Brain microvascular endothelial cell (primary cell): ENCODE data around the gene DVL3.

Experiments
- DNase-seq: peaks from one replicate; pipeline ENCODE4 v3.0.0-alpha.2; 2020
- H3K27ac ChIP-seq: fragments of 250-450 bp; sonication (Bioruptor Pico); 2 replicates; pipeline ENCODE4 v1.5.1; 2020; ENCODE audit warnings: mild to moderate bottlenecking, moderate library complexity
- H3K27me3 ChIP-seq: fragments of 250-450 bp; sonication (Bioruptor Pico); replicated peaks from 2 replicates; pipeline ENCODE4 v1.5.1; 2020; ENCODE audit warnings: mild to moderate bottlenecking
- H3K36me3 ChIP-seq: fragments of 250-450 bp; sonication (Bioruptor Pico); replicated peaks from 2 replicates; pipeline ENCODE4 v1.5.1; 2020; ENCODE audit warnings: mild to moderate bottlenecking
- H3K4me3 ChIP-seq: 2 replicates; pipeline ENCODE4 v1.5.1; 2011; ENCODE audit warnings: low read depth, mild to moderate bottlenecking, control low read depth, low read length, moderate library complexity
- in situ Hi-C: cut with HindIII; loops from 2 replicates; pipeline ENCODE4 v1.10.0; 2017; ENCODE audit warnings: low sequenced_read_pairs, low pct_ligation_motif_present
- TF ChIP-seq, protein P1 (sequence below): IDR thresholded peaks from 2 replicates; pipeline ENCODE4 v1.5.1; 2011; ENCODE audit warnings: low read depth, mild to moderate bottlenecking, moderate library complexity, low read length, control low read depth, inconsistent platforms; ENCODE audit errors: missing control alignments

Gene DVL3

DNA sequence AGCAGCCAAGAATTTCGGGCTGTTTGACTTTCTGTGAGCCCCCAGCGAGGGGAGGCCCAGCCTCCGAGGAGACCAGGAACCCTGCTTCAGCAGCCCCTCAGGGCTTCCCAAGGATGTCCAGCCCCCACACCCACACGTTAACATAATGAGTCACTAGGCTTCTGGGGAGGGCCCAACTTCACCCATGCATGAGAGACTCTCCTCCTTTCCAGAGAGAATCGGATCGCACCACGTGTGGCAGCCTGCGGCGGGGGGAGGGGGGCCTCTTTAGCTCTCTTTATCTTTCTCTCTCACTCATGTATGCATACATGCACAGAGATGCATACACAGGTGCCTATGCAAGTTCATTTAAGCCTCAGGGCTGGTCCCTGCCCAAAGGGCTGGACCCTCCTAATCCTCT is 16.4 kb downstream of the DVL3 start:
- Histone ChIP-seq H3K27ac (peak overlapping the region; percentile 91), H3K4me3 (no peak overlapping the region), H3K36me3 (peaks cover 49% of the 10 kb centered on the region), H3K27me3 (no peaks in the 10 kb centered on the region)
- in situ Hi-C loops: no loop called here
- TF ChIP-seq, protein P1, sequence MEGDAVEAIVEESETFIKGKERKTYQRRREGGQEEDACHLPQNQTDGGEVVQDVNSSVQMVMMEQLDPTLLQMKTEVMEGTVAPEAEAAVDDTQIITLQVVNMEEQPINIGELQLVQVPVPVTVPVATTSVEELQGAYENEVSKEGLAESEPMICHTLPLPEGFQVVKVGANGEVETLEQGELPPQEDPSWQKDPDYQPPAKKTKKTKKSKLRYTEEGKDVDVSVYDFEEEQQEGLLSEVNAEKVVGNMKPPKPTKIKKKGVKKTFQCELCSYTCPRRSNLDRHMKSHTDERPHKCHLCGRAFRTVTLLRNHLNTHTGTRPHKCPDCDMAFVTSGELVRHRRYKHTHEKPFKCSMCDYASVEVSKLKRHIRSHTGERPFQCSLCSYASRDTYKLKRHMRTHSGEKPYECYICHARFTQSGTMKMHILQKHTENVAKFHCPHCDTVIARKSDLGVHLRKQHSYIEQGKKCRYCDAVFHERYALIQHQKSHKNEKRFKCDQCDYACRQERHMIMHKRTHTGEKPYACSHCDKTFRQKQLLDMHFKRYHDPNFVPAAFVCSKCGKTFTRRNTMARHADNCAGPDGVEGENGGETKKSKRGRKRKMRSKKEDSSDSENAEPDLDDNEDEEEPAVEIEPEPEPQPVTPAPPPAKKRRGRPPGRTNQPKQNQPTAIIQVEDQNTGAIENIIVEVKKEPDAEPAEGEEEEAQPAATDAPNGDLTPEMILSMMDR: no peak
- peak; percentile 79 for DNase-seq

DNA sequence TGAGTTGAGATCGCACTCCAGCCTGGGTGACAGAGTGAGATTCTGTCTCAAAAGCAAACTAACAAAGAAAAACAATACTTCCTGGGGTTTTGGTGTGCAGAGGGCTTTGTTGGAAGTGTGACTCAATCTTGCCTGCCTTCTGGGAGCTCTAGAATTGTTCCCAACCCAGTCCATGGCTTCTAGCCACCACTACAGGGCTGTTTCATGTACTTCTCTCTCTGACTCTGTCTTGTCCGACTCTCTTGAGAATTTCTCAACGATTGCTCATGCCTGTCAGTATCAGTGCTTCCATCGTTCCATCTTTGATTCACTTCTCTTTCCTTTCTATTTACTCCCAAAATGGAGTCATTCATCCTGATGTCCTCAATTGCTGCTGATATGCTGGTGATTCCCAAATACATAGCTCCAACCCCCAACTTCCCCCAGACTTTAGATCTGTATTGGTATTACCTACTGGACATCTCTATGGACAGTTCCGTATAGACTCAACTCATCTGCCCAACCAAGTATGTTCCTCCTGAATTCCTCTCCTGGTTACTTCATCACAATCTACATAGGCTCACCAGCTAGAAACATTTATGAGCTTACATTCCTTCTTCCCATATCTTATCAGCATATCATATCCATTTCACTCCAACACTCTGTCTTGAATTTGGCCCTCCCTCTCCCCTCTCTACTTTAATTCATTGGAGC is 17.6 kb downstream of the DVL3 start:
- no peaks in the 10 kb centered on the region for H3K27me3 ChIP-seq
- peaks cover 46% of the 10 kb centered on the region for H3K36me3 ChIP-seq
- peak overlapping the region; percentile 91 for H3K27ac ChIP-seq
- in situ Hi-C loops: no loop called here
- TF ChIP-seq, protein P1: no peak
- H3K4me3 ChIP-seq: no peak overlapping the region
- DNase-seq: peak; percentile 92

DNA sequence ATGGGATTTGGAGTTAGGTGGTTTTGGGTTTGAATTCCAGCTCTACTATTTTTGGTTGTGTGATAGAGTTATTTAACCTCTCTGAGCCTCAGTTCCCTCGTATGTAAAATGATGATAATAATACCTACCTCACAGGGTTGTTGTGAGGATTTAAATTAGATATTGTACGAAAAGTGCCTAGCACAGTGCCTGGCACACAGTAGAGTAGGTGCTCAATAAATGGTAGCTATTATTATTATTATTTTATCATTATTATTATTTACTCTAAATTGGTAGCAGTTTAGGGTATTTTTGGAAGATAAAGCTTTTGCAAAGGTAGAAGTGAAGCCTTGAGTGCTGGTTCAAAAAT is 18.2 kb downstream of the DVL3 start:
- Histone ChIP-seq H3K4me3 (no peak overlapping the region), H3K27ac (peak overlapping the region; percentile 91), H3K27me3 (no peaks in the 10 kb centered on the region), H3K36me3 (peaks cover 47% of the 10 kb centered on the region)
- TF ChIP-seq, protein P1: no peak
- in situ Hi-C loops: no loop called here
- no peak for DNase-seq

DNA sequence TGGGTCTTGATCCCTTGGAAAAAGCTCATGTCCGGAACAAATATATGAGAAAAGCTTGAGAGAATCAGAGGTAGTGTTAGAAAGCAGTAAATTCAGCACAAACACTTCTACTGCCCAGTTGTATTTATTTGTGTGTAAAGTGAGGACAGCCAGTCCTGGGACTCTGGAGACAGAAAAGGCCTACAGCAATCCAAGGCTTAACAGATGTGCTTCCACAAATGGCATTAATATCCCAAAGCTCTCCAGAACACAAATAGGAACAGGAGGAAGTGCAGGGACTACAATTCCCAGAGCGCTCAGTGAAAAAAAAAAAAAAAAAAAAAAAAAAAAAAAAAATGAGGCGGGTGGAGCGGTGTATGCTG is 19.1 kb downstream of the DVL3 start:
- Histone ChIP-seq H3K36me3 (peaks cover 50% of the 10 kb centered on the region), H3K27ac (peak overlapping the region; percentile 91)
- TF ChIP-seq, protein P1: no peak

DNA sequence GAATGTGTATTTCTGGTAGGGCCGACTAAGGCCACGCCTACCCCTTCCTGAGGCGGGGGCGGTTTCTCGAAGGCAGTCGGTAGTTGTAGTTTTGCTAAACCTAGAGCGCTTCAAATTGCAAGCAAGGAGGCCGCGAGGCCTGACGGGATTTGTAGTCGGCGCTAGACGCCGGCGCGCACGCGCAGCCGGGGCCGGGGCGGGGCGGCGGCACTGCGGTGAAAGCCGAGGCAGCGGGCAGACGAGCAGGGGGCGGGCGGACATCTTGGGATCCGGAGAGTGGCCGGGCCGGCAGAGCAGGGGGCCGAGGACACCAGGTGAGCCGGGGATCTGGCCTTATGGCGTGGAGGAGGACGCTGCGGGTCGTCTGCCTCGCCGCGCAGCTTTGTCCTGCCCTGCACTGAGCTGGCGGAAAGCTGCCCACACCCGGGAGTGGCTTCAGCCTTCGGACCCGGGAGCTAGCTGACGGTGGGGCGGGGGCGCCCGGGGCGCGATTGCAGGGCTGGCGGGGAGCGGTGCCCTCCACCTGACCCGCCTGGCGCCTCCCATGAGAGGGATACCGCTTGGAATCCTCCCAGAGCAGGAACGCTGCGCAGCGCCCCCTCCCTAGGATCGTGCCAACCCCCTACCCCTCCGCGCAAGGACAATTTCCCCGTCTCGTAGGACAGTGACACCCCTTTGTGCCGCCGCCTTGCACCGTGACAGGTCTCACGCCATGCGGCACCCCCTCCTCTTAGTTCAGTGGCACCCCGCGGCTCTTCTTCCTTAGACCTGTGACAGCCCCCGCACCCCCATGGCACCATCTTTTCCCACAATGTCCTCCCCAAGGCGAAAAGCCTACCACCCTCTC is 19.7 kb downstream of the DVL3 start, which contains the start of gene AP2M1:
Gene AP2M1 (plus strand): TSS at position 210 of the 847 bp plus-strand sequence. CDS start 2,139 bp downstream, outside the sequence.
- Histone ChIP-seq H3K4me3 (peak within 1 kb of the TSS; percentile 99), H3K36me3 (peaks cover 52% of the 10 kb centered on the region), H3K27me3 (no peaks in the 10 kb centered on the region), H3K27ac (peak within 1 kb of the TSS; percentile 96)
- in situ Hi-C loops: no loop called here
- peak; percentile 99 for DNase-seq
- TF ChIP-seq, protein P1: peak; percentile 10

More for the DNA sequence above, 19.1 kb downstream of the DVL3 start:
- Histone ChIP-seq H3K4me3 (no peak overlapping the region), H3K27me3 (no peaks in the 10 kb centered on the region)
- DNase-seq: no peak
- in situ Hi-C loops: no loop called here
